Activated CD8-positive, alpha-beta memory T cell treated with anti-CD3 and anti-CD28 coated beads for 48 hours (primary cell): ENCODE results near the gene NEK3.
"Not testable (repeated sequence)": the region's sequence is repeated elsewhere in the genome, so short reads cannot be mapped to it uniquely, and the experiment has no call there.

Experiments used
- DNase-seq, 3 experiments: peaks; one replicate each; pipeline ENCODE4 v3.0.0-alpha.2; 2020; ENCODE audit warnings: low read depth in 2 of 3, low spot score in 2 of 3

NEK3 gene

GRCh38 chr13:52170828-52171391 is 11.5 kb upstream of the NEK3 start:
- not testable (repeated sequence) for DNase-seq

GRCh38 chr13:52169839-52170238 is 10.4 kb upstream of the NEK3 start:
- DNase-seq, result no peak

- DNase-seq, result no peak
These were observed 6.0 kb upstream of the NEK3 start for GRCh38 chr13:52165411-52165810.

DNA sequence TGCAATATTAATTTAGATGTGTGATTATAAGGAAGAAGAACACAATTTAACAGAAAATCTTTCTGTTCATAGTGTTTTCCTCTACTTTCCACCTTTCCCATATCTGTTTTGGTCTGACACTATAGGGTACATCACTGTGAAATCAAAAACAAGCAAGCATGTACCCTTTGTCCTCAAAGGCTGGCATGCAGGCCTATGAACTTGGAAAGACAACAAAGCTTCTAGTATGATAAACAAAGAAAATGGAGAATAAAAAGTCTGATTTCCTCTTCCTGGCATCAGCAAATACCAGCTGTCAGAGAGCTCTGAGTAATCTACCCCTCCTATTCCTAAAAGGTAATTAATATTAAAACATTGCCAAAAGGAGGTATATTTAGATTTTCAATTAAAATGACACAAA is 5.6 kb upstream of the NEK3 start:
- DNase-seq, result no peak

GRCh38 chr13:52163878-52164277 is 4.5 kb upstream of the NEK3 start:
- DNase-seq, result not testable (repeated sequence)

DNA sequence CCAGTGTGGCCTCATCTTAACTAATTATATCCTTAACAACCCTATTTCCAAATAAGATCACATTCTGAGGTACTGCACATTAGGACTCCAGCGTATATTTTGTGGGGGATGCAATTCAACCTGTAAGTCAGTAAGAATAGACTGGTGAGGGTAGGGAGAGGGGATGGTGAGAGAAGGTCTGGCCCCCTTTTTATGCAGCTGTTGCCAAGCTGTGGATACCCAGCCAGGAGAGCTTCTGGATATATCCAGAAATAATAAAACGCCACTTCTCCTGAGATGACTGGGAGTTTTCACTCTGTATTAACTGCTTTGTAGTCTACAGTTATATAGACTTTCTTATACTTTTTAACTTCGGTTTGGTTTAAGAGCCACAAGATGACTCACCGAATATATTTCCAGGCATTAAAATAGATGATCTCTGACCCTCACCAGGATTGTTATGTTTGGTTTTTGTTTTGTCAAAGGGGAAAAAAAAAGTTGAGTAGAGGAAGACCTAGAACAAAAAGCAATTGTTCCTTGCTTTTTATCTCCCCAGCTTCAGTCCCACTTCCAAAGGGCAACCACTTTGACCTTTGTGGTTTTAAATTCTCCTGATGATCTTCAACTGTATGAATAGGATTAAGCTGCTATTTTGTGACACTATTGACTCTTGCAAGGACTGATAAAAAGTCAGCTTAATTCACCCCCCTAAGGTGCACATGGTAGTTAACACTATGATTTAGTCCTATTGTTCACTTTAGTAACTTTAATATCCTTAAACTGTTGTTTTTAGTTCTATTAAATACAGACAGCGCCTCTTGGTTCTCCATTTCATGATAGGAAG is 3.1 kb upstream of the NEK3 start:
- DNase-seq, result no peak

GRCh38 chr13:52161181-52161646 is 1.8 kb upstream of the NEK3 start:
- DNase-seq, result no peak

DNA sequence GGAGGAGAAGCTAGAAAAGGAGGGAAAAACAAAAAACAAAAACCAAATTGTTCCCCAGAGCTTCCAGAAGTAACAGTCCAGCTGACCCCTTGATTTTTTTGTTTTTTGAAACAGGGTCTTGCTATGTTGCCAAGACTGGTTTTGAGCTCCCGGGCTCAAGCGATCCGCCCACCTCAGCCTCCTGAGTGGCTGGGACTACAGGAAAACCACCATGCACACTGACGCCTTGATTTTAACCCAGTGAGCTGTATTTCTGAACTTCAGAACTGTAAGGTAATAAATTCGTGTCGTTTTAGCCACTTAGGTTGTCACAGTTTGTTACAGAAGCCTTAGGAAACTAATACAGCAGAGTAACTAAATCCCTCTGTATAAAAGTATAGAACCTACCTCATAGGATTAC is 1.1 kb upstream of the NEK3 start:
- DNase-seq, result no peak

GRCh38 chr13:52160053-52160452 is 656 bp upstream of the NEK3 start:
- no peak for DNase-seq

GRCh38 chr13:52158629-52159158 is 703 bp downstream of the NEK3 start:
- DNase-seq, result no peak

- no peak for DNase-seq
These were observed 2.6 kb downstream of the NEK3 start for GRCh38 chr13:52156724-52157261.

- no peak for DNase-seq
These were observed 4.2 kb downstream of the NEK3 start for GRCh38 chr13:52155177-52155576.

GRCh38 chr13:52147225-52147624 is 12.2 kb downstream of the NEK3 start:
- DNase-seq, result no peak

DNA sequence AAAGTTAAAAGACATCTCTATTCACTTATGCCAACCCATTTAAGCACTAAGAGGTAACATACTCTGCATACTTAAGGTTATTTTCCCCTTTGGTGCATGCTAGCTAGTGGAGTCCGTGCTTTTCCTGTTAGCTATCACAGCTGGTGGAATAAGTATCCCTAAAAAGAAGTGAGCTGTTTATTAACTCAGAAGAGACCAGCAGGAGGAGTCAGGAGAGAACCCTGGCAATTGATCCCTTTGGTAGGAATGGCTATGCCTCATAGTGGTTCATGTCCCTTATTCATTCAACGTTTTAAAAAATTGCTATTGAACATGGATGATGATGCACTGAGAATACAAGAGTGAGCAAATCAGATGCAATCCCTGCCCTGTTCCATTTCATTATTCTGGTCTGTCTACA is 18.1 kb downstream of the NEK3 start:
- DNase-seq, result no peak

- DNase-seq, result no peak
These were observed 21.9 kb downstream of the NEK3 start for GRCh38 chr13:52137489-52137888.

- no peak for DNase-seq
These were observed 22.6 kb downstream of the NEK3 start for GRCh38 chr13:52136763-52137162.

GRCh38 chr13:52130641-52131040 is 28.8 kb downstream of the NEK3 start:
- no peak for DNase-seq

GRCh38 chr13:52128714-52129700 is 30.4 kb downstream of the NEK3 start, which contains the start of gene NEK5:
Gene NEK5, minus strand, starts transcription at chr13:52129073. Its CDS starts 1,591 bp downstream, at chr13:52127482.
- DNase-seq, result peak; percentile 14 to 29 (median 24)

DNA sequence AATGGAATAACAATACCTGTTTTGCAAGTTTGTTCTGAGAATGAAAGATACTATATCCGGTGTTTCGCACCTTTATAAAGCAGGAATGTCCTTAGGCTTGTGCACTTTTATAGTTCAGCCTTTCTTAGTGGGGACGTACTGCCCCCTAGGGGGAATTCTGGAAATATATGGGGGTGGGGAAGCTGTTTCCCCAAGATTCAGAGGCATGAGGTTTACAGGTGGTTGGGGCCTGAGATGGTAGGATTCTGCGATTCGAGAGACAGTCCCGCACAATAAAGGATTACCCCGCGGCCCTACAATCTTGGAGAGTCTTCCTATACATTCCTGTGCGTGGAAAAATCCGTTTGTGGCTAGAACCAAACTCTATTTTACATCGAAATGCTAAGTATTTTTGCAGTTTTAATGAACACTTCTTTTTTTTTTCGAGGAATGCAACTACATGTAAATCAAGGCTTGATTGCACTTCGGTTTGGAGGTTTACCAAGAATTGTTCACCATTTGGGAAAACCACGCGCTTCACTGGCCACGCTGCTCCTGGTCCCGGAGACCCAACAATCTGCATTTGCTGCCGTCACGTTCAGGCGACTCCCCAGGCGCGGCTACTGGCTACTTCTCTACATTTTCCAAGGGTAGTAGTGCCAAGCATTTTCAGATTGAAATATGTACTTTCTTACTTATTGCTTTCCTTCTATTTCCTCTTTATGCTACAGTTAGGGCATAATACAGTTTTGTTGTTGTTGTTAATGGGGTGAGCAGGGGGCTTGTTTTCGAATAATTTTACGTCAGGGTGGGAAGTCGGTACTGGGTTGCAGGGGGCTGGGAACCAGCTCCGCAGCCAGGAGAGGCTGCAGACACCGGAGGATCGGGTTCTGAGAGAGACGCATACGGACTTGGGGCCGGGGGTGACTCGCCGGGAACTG is 31.4 kb downstream of the NEK3 start:
- peak in 1 of 3 experiments; percentile 10 for DNase-seq

DNA sequence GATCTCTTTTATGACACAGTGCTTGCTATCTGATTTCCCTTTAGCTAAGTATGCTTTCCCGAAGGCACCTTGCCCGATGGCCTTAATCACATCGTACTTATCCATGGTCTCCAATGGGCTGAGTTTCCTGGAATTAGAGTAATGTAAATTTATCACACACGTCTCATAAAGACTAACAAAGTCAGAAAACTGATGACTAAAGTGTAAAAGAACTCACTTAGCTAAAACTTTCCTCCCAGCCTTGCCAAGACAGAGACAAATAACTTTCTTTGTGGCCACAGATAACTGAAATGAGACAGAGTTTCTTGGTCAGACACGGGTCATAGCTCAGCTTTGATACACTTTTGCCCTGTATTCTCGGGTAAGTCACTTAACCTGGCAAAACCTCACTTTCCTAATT is 32.0 kb downstream of the NEK3 start:
- DNase-seq, result no peak
